ENCODE results near the gene EIF2S3. TPM values are rescaled to one million over a fixed set of nuclear protein-coding genes. Genes with fewer than 3 reads are reported as not detected.
"Not testable (repeated sequence)": the region's sequence is repeated elsewhere in the genome, so short reads cannot be mapped to it uniquely, and the experiment has no call there.

The EIF2S3 gene
- total RNA-seq, 1 experiment from 2014 or later: 176 TPM

DNA sequence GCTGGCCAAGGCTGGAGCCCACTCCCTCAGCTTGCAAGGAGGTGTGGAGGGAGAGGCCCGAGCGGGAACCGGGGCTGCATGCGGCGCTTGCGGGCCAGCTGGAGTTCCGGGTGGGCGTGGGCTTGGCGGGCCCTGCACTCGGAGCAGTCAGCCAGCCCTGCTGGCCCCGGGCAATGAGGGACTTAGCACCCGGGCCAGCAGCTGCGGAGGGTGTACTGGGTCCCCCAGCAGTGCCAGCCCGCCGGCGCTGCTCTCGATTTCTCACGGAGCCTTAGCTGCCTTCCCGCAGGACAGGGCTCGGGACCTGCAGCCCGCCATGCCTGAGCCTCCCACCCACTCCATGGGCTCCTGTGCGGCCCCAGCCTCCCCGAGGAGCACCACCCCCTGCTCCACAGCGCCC, 5.1 kb upstream of the EIF2S3 start:
- not testable (repeated sequence) for DNase-seq (ENCODE audit: low read depth)

- not testable (repeated sequence) for DNase-seq (ENCODE audit: low read depth)
Measured at GRCh38 chrX:24050522-24051318, 4.0 kb upstream of the EIF2S3 start.

DNA sequence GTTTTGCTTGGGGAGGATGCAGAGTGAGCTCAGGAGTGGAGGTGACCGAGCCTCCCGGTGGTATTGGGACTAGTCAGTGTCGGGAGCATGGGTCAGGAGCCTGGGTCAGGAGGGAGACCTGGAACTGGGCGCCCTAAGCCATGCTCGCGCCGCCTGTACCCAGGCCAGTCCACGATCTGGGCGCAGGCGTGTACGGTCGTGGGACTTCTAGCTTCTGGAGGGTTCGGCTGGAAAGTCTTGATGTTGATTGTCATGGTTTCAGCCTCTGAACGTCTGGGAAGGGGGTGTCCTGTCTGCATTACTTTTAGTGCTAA, 244 bp downstream of the EIF2S3 start:
- DNase-seq (ENCODE audit: low read depth): no peak

DNA sequence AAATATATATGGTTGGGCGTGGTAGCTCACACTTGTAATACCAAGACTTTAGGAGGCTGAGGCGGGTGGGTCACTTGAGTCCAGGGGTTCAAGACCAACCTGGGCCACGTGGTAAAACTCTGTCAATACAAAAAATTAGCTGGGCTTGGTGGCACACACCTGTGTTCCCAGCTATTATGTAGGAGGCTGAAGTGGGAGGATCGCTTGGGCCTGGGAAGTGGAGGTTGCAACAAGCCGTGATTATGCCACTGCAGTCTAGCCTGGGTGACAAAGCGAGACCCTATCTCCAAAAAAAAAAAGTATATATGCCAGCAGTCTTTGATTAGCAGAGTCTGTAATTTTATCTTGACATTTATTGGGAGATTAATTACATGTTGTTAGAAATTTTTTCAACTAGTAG, 8.7 kb downstream of the EIF2S3 start:
- no peak for DNase-seq (ENCODE audit: low read depth)

DNA sequence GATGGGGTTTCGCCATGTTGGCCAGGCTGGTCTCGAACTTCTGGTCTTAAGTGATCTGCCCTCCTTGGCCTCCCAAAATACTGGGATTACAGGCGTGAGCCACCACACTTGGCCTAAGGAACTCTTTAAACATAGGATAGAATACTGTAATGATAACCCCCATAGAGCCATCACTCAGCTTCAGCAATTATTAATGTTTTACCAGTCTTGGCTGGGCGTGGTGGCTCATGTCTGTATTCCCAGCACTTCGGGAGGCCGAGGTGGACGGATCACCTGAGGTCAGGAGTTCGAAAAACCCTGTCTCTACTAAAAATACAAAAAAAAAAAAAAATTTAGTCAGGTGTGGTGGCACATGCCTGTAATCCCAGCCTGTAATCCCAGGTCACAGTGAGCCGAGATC, 15.1 kb downstream of the EIF2S3 start:
- DNase-seq (ENCODE audit: low read depth): no peak

- no peak for DNase-seq (ENCODE audit: low read depth)
Measured at GRCh38 chrX:24079411-24079810, 24.7 kb downstream of the EIF2S3 start.

GRCh38 chrX:24080245-24080644, 25.5 kb downstream of the EIF2S3 start:
- not testable (repeated sequence) for DNase-seq (ENCODE audit: low read depth)

DNA sequence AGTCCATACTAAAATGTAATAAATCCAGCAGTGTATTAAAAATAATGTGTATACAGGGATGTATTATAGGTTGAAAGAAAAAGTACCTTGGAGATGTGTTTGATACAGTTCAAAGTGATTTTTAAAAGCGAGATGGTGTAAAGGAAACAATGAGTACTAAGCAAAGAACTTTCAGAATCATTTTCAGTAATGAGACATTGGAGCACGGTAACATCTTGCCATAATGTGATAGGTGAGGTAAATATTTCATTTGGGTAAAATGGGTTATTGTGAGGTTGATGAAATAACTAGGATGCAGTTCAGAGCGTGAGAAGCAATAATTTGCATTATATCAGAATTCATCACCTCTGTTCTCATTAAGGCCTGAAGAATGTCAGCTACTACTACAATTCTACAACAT, 25.9 kb downstream of the EIF2S3 start:
- no peak for DNase-seq (ENCODE audit: low read depth)

GRCh38 chrX:24081661-24082154, 27.0 kb downstream of the EIF2S3 start:
- peak; percentile 76 for DNase-seq (ENCODE audit: low read depth)

- no peak for DNase-seq (ENCODE audit: low read depth)
Measured at GRCh38 chrX:24082447-24082846, 27.7 kb downstream of the EIF2S3 start.

DNA sequence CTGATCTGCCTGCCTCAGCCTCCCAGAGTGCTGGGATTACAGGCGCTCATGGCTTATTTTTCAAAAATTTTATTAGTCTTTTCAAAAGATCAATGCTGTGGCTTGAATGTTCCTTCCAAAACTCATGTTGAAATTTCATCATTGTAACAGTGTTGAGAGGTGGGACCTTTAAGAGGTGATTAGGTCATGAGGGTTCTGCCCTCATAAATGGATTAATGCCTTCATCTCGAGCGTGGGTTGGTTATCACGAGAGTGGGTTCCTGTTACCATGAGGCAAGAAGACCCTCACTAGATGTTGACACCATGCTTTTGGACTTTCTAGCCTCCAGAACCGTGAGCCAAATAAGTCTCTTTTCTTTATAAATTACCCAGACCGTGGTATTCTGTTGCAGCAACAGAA, 30.3 kb downstream of the EIF2S3 start:
- DNase-seq (ENCODE audit: low read depth): no peak

- no peak for DNase-seq (ENCODE audit: low read depth)
Measured at GRCh38 chrX:24090300-24091200, 35.8 kb downstream of the EIF2S3 start.

GRCh38 chrX:24093746-24094145, 39.0 kb downstream of the EIF2S3 start:
- no peak for DNase-seq (ENCODE audit: low read depth)

DNA sequence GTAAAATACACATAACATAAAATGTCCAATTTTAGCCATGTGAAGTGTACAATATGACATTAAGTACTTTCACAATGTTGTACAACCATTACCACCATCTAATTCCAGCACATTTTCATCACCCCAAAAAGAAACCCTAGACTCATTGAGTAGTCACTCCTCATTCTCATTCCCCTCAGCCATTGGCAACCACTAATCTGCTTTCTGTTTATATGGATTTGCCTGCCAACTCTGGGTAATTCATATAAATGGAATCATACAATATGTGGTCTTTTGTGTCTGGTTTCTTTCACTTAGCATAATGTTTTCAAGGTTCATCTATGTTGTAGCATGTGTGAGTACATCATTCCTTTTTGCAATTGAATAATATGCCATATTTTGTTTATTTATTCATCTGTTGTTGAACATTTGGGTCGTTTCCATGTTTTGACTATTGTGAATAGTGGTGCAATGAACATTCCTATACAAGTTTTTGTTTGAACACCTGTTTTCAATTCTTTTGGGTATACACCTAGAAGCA, 43.0 kb downstream of the EIF2S3 start:
- no peak for DNase-seq (ENCODE audit: low read depth)

- DNase-seq (ENCODE audit: low read depth): no peak
Measured at GRCh38 chrX:24098932-24099331, 44.2 kb downstream of the EIF2S3 start.

DNA sequence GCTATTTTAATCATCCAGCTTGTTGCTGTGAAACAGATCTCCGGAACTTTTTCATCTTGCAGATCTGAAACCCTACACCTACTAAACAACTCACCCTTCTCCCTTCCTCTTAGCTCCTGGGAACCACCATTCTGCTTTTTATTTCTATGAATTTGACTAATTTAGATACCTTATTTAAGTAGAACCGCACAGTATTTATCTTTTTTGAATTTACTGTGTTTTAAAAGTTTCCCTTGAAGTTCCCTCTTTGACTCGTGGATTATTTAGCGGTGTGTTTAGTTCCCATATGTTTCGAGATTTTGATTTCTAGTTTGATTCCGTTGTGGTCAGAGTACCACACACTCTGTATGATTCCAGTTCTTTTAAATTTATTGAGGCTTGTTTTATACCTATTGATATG, 44.6 kb downstream of the EIF2S3 start:
- DNase-seq (ENCODE audit: low read depth): no peak

- DNase-seq (ENCODE audit: low read depth): peak; percentile 34
Measured at GRCh38 chrX:24100713-24101112, 46.0 kb downstream of the EIF2S3 start.

DNA sequence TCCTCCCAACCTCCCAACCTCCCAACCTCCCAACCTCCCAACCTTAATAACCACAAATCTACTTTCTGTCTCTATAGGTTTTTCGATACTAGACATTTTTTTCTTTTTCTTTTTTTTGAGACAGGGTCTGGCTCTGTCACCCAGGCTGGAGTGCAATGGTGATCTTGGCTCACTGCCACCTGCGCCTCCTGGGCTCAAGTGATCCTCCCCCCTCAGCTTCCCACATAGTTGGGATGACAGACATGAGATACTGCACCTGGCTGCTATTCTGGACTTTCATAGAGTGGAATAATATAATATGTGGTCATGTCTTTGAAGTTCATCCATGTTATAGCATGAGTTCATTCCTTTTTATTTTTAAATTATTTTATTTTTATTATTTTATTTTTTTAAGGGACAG, 55.3 kb downstream of the EIF2S3 start:
- no peak for DNase-seq (ENCODE audit: low read depth)

GRCh38 chrX:24113181-24113580, 58.4 kb downstream of the EIF2S3 start:
- DNase-seq (ENCODE audit: low read depth): no peak

- peak; percentile 28 for DNase-seq (ENCODE audit: low read depth)
Measured at GRCh38 chrX:24117258-24117657, 62.5 kb downstream of the EIF2S3 start.

GRCh38 chrX:24124244-24124799, 69.6 kb downstream of the EIF2S3 start:
- DNase-seq (ENCODE audit: low read depth): no peak

DNA sequence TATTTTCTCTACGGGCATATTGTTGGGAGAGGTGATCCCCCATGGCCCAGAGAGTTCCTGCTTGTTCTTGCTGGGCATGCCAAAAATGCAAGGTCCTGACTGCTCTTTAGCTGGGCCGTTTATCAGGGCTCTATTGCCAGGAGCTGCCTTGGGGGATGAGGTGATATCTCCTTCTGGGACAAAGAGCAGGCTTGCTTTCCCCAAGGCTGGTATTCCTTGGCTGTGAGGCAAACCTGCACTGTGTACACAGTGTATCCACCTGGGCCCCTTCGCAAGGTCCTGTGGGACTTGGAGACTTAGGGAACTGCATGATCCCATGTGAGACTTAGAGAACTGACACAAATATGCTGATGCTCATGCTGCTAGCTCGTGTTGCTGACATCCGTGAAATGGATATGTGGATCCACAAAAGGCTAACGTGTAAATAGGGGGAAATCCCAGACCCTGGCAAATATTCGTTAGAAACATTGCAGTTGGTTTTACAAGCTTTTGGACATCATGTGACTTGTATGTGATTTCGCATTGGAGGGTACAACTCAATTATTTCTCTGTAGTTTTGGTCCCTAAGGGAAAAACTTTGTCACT, 70.4 kb downstream of the EIF2S3 start:
- DNase-seq (ENCODE audit: low read depth): no peak

All from Daoy (cell line).